ENCODE measurements around the gene MUC16.

GRCh38 chr19:9037400-9038062, 27.3 kb upstream of the MUC16 start:
- TF ChIP-seq CTCF (IDR thresholded peaks at IDR 0.05) (no peak), EZH2 (IDR thresholded peaks at IDR 0.05; ENCODE audit: borderline replicate concordance, insufficient read depth, low read depth, low read length, poor library complexity, severe bottlenecking) (no peak)

Measured in B cell (primary cell).